Sigmoid colon (tissue), 7 donors: ENCODE measurements around the gene PUM1. TPM values are rescaled to one million over a fixed set of nuclear protein-coding genes. Genes with fewer than 3 reads are reported as not detected.

Experiments
- DNase-seq: peaks from one replicate; pipeline ENCODE4 v3.0.0-alpha.2; 2019
- H3K27ac ChIP-seq, 4 donors: fragments of 200-600 bp; sonication (generic); one replicate each; pipeline ENCODE4 v1.5.1; 2016 to 2019; ENCODE audit warnings: mild to moderate bottlenecking in 1 of 4
- H3K27me3 ChIP-seq, 3 donors: fragments of 200-600 bp; sonication (generic); one replicate each; pipeline ENCODE4 v1.5.1; 2019; ENCODE audit warnings: mild to moderate bottlenecking in 1 of 3
- H3K36me3 ChIP-seq, 4 donors: fragments of 200-600 bp; sonication (generic); one replicate each; pipeline ENCODE4 v1.5.1; 2016 to 2019
- H3K4me1 ChIP-seq, 4 donors: fragments of 200-600 bp; sonication (generic); one replicate each; pipeline ENCODE4 v1.5.1; 2017 to 2019
- H3K4me3 ChIP-seq, 4 donors: fragments of 200-600 bp; sonication (generic); one replicate each; pipeline ENCODE4 v1.5.1; 2017 to 2019; ENCODE audit warnings: mild to moderate bottlenecking in 2 of 4, moderate library complexity in 1 of 4
- H3K9me3 ChIP-seq, 4 donors: fragments of 200-600 bp in 3 of 4; sonication (generic) in 3 of 4; one replicate each; pipeline versions ENCODE4 v1.5.1 to v1.6.1; 2013 to 2019
- EP300 ChIP-seq, 4 donors: sonication (generic); formaldehyde crosslinking; IDR thresholded peaks; one replicate each; pipeline ENCODE4 v1.6.1; 2017; ENCODE audit warnings: antibody characterized with exemption in 4 of 4
- POLR2A ChIP-seq, 2 donors: fragments of 450-650 bp; IDR thresholded peaks; one replicate each; pipeline ENCODE4 v1.6.1; 2016; ENCODE audit warnings: antibody characterized with exemption in 2 of 2, mild to moderate bottlenecking in 2 of 2, moderate library complexity in 2 of 2
- POLR2AphosphoS5 ChIP-seq, 4 donors: sonication (generic); formaldehyde crosslinking; IDR thresholded peaks; one replicate each; pipeline ENCODE4 v1.6.1; 2017; ENCODE audit warnings: antibody characterized with exemption in 4 of 4
- WGBS, 2 donors: extraction: QIAGEN DNeasy Blood & Tissue Kit; methylation state at CpG; one replicate each; pipeline ENCODE4 v1.1.7; 2013; 5-methylcytosine and 5-hydroxymethylcytosine counted together
- intact Hi-C: fragments of 100-400 bp; cut with DNase I; formaldehyde crosslinking; loops from one replicate; pipeline ENCODE4 v1.15.1; 2023
- polyA plus RNA-seq, 3 donors: library from polyadenylated mRNA; stranded (reverse); fragments of 200-250 nt; gene quantifications; one replicate each; pipeline ENCODE4 v1.2.3, GENCODE V29; 2013
- total RNA-seq, 4 donors: library from RNA; depleted of rRNA; stranded (reverse); fragments of >200 nt; gene quantifications; one replicate each; pipeline ENCODE4 v1.1.0, GENCODE V29; 2016
- TF ChIP-seq, protein P1 (sequence below), 4 experiments: fragments of 450-650 bp in 3 of 4; fragments of 200-600 bp in 1 of 4; IDR thresholded peaks; one replicate each; pipeline ENCODE4 v1.5.1; 2016 to 2019; ENCODE audit warnings: antibody characterized with exemption in 4 of 4, mild to moderate bottlenecking in 3 of 4, moderate library complexity in 2 of 4
- donor health status: healthy with polysubstance abuse.
- donor health status: Bipolar disorder and iron deficiency.
- donor health status: healthy.

The PUM1 gene
- total and polyA plus RNA-seq, 7 donors: 16.9 to 89.5 (median 66.4) TPM

DNA sequence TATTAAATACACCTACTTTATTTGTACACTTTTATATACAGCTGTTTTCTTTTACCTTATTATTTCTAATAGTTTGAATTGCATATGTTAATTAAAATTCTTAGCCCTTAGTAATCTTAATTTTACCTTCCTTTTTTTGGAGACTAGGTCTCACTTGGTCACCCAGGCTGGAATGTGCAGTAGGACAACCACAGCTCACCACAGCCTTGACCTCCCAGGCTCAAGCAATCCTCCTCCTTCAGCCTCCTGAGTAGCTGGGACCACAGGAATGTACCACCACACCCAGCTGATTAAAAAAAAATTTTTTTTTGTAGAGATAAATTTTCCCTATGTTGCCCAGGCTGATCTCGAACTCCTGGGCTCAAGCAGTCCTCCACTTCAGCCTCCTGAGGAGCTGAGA, 141.9 kb downstream of the PUM1 start:
- H3K9me3 ChIP-seq: no peaks in the 10 kb centered on the region
- no peaks in the 10 kb centered on the region for H3K27me3 ChIP-seq
- TF ChIP-seq POLR2AphosphoS5 (IDR thresholded peaks at IDR 0.05) (no peak), EP300 (IDR thresholded peaks at IDR 0.05) (no peak), POLR2A (IDR thresholded peaks at IDR 0.05) (no peak)
- TF ChIP-seq, protein P1, sequence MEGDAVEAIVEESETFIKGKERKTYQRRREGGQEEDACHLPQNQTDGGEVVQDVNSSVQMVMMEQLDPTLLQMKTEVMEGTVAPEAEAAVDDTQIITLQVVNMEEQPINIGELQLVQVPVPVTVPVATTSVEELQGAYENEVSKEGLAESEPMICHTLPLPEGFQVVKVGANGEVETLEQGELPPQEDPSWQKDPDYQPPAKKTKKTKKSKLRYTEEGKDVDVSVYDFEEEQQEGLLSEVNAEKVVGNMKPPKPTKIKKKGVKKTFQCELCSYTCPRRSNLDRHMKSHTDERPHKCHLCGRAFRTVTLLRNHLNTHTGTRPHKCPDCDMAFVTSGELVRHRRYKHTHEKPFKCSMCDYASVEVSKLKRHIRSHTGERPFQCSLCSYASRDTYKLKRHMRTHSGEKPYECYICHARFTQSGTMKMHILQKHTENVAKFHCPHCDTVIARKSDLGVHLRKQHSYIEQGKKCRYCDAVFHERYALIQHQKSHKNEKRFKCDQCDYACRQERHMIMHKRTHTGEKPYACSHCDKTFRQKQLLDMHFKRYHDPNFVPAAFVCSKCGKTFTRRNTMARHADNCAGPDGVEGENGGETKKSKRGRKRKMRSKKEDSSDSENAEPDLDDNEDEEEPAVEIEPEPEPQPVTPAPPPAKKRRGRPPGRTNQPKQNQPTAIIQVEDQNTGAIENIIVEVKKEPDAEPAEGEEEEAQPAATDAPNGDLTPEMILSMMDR (IDR thresholded peaks at IDR 0.05): no peak
- no peaks in the 10 kb centered on the region for H3K36me3 ChIP-seq
- peaks cover 0 to 2% (median under 1%) of the 10 kb centered on the region in 4 donors for H3K4me1 ChIP-seq
- H3K27ac ChIP-seq: no peak overlapping the region
- DNase-seq: no peak
- intact Hi-C loops: no loop called here
- WGBS, 2 donors: 85 to 95% methylated on average over 1 of the region's 1 CpG
- no peak overlapping the region for H3K4me3 ChIP-seq

DNA sequence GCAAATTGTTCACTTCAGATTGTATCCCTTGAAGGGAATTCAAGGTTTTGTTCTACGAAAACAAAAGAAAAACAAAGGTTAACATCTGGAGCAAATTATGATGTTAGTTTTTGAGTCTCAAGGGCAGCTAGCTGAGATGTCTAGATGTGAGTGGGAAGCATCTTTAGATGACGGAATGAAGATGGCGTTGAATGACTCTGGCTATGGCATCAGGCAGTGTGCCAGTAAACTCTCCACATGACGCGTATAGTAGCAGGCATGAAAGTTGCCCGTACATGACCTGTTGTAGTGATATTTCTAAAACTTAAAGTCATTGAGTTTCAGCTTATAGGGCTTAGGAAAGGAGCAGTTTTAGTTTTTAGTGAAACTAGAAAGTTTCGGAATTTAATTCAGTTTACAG, 144.7 kb downstream of the PUM1 start:
- no peaks in the 10 kb centered on the region for H3K27me3 ChIP-seq
- no peak overlapping the region for H3K27ac ChIP-seq
- no peak overlapping the region for H3K4me3 ChIP-seq
- peaks cover 0 to 9% (median 0%) of the 10 kb centered on the region in 4 donors for H3K4me1 ChIP-seq
- intact Hi-C loops: no loop called here
- H3K36me3 ChIP-seq: no peaks in the 10 kb centered on the region
- H3K9me3 ChIP-seq: no peaks in the 10 kb centered on the region
- 67 to 89% methylated on average over 7 of the region's 7 CpGs for WGBS, 2 donors
- TF ChIP-seq POLR2A (IDR thresholded peaks at IDR 0.05): no peak
- TF ChIP-seq, protein P1 (IDR thresholded peaks at IDR 0.05): no peak
- no peak for DNase-seq

DNA sequence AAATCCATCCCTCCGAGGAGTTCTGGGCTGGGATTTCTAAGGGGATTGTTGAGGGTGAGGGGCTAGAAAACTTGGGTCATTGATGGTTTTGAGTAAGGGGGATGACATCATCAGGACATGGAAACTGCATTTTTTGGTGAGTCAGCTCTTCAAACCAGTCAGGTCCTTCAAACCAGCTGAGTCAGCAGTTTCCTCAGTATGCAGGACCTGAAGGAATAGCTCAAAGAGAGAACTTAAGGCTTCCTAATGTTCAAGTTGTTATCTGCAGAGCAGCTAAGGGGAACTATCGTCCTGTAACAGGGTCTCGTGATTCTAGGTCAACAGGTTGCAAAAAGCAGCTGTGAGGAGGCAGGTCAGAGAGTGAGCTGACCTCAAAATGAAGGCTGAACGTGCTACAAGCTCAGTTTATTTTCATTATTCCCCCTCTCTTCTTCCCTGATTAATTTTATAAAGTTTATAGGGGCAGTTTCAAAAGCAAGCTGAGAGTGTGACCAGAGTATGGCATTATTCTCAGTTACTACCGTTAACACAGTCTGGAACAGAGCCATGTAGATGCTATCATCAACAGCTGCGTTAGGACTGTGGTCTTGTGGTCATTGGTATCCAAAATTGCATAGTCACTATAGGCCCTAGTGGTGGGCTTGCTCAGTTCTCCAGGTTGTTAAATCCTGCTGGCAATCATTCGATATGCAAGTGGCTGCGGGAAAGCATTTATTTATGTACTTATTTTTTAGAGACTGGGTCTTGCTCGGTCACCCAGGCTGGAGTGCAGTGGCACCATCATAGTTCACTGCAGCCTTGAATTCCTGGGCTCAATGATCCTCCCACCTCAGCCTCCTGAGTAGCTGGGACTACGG, 146.3 kb downstream of the PUM1 start:
- Histone ChIP-seq H3K27me3 (no peaks in the 10 kb centered on the region), H3K4me1 (peaks cover 0 to 9% (median 0%) of the 10 kb centered on the region in 4 donors), H3K36me3 (no peaks in the 10 kb centered on the region), H3K27ac (peak overlapping the region in 2 of 4 donors; percentile 53 to 59), H3K4me3 (no peak overlapping the region), H3K9me3 (no peaks in the 10 kb centered on the region)
- DNase-seq: no peak
- 48 to 68% methylated on average over 10 of the region's 10 CpGs for WGBS, 2 donors
- intact Hi-C loops: no loop called here
- TF ChIP-seq, protein P1 (IDR thresholded peaks at IDR 0.05): no peak
- TF ChIP-seq POLR2AphosphoS5 (IDR thresholded peaks at IDR 0.05): no peak
- no peak for TF ChIP-seq POLR2A (IDR thresholded peaks at IDR 0.05)
- TF ChIP-seq EP300 (IDR thresholded peaks at IDR 0.05): no peak

DNA sequence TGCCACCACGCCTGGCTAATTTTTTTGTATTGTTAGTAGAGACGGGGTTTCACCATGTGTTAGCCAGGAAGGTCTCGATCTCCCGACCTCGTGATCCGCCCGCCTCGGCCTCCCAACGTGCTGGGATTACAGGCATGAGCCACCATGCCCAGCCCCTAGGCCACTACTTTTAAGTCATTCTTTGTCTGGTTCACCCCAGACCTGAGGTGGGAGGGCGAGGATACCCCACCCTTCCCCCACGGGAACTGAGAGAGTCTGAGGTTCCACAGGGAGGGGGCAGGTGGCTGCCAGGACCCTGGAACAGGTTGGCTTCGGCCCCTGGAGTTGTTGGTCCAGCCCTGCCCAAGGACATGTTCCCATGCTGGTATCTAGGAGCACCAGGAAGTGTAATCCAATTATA, 149.2 kb downstream of the PUM1 start:
- H3K4me3 ChIP-seq: no peak overlapping the region
- 86 to 90% methylated on average over 12 of the region's 12 CpGs for WGBS, 2 donors

More for the DNA sequence above, 149.2 kb downstream of the PUM1 start:
- intact Hi-C loops: no loop called here
- no peaks in the 10 kb centered on the region for H3K36me3 ChIP-seq
- no peak overlapping the region for H3K27ac ChIP-seq
- DNase-seq: peak; percentile 50
- no peaks in the 10 kb centered on the region for H3K9me3 ChIP-seq
- no peak for TF ChIP-seq EP300 (IDR thresholded peaks at IDR 0.05)
- TF ChIP-seq, protein P1 (IDR thresholded peaks at IDR 0.05): no peak
- TF ChIP-seq POLR2AphosphoS5 (IDR thresholded peaks at IDR 0.05): no peak
- TF ChIP-seq POLR2A (IDR thresholded peaks at IDR 0.05): no peak
- H3K4me1 ChIP-seq: peaks cover 0 to 9% (median 3%) of the 10 kb centered on the region in 4 donors
- H3K27me3 ChIP-seq: no peaks in the 10 kb centered on the region
